Mesenchymal stem cell (in vitro differentiated cells and primary cell): ENCODE measurements around the gene THSD7A.
A peak's percentile ranks its signal among the peaks of the same experiment; 100 is the strongest.

ENCODE experiments used
- DNase-seq: peaks from one replicate; pipeline ENCODE4 v3.0.0-alpha.2; 2013
- H2AFZ ChIP-seq: one replicate; pipeline ENCODE4 v1.6.1; 2013; ENCODE audit warnings: low read depth, mild to moderate bottlenecking, control low read depth, inconsistent platforms, low read length, moderate library complexity
- H2AK5ac ChIP-seq: 2 replicates; pipeline ENCODE4 v1.6.1; 2013; ENCODE audit warnings: low read length, moderate library complexity, mild to moderate bottlenecking, inconsistent platforms; ENCODE audit not compliant: severe bottlenecking
- H2BK120ac ChIP-seq: one replicate; pipeline ENCODE4 v1.6.1; 2013; ENCODE audit warnings: low read depth, mild to moderate bottlenecking, inconsistent platforms, low read length, moderate library complexity
- H2BK12ac ChIP-seq, 2 experiments: one replicate each; pipeline ENCODE4 v1.6.1; 2013; ENCODE audit warnings: inconsistent platforms in 2 of 2, low read length in 2 of 2, mild to moderate bottlenecking in 2 of 2, moderate library complexity in 2 of 2, control low read depth in 1 of 2
- H2BK15ac ChIP-seq: one replicate; pipeline ENCODE4 v1.6.1; 2013; ENCODE audit warnings: mild to moderate bottlenecking, low read depth, inconsistent platforms; ENCODE audit not compliant: poor library complexity, severe bottlenecking
- H2BK5ac ChIP-seq: 2 replicates; pipeline ENCODE4 v1.6.1; 2013; ENCODE audit warnings: low read depth, mild to moderate bottlenecking, low read length, control low read depth, inconsistent platforms; ENCODE audit not compliant: poor library complexity, severe bottlenecking
- H3K14ac ChIP-seq, 2 experiments: one replicate each; pipeline ENCODE4 v1.6.1; 2013; ENCODE audit warnings: inconsistent platforms in 2 of 2, low read length in 2 of 2, control low read depth in 1 of 2, mild to moderate bottlenecking in 1 of 2, moderate library complexity in 1 of 2
- H3K18ac ChIP-seq, 2 experiments: one replicate each; pipeline ENCODE4 v1.6.1; 2013; ENCODE audit warnings: inconsistent platforms in 2 of 2, low read length in 2 of 2, control low read depth in 1 of 2, low read depth in 1 of 2, mild to moderate bottlenecking in 1 of 2
- H3K23ac ChIP-seq, 2 experiments: one replicate each; pipeline ENCODE4 v1.6.1; 2013; ENCODE audit warnings: inconsistent platforms in 2 of 2, low read length in 2 of 2, mild to moderate bottlenecking in 2 of 2, moderate library complexity in 2 of 2, control low read depth in 1 of 2
- H3K27ac ChIP-seq: 2 replicates; pipeline ENCODE4 v1.5.1; 2013; ENCODE audit warnings: mild to moderate bottlenecking, moderate library complexity, low read length, control low read depth, inconsistent platforms; ENCODE audit not compliant: poor library complexity, severe bottlenecking
- H3K27me3 ChIP-seq, 2 experiments: 2 replicates each; pipeline versions ENCODE4 v1.6.1 to v1.7.0; 2013; ENCODE audit warnings: low read length in 2 of 2, mild to moderate bottlenecking in 2 of 2, moderate library complexity in 2 of 2, control low read depth in 1 of 2, inconsistent platforms in 1 of 2; ENCODE audit not compliant: control insufficient read depth in 1 of 2, insufficient read depth in 1 of 2
- H3K36me3 ChIP-seq, 2 experiments: 2 replicates each; pipeline versions ENCODE4 v1.6.1 to v1.7.0; 2013; ENCODE audit warnings: low read length in 2 of 2, control low read depth in 1 of 2, inconsistent platforms in 1 of 2, low read depth in 1 of 2, mild to moderate bottlenecking in 1 of 2; ENCODE audit not compliant: insufficient read depth in 2 of 2, control insufficient read depth in 1 of 2
- H3K4ac ChIP-seq, 2 experiments: one replicate each; pipeline ENCODE4 v1.6.1; 2013; ENCODE audit warnings: inconsistent platforms in 2 of 2, low read length in 2 of 2, mild to moderate bottlenecking in 2 of 2, moderate library complexity in 2 of 2, control low read depth in 1 of 2, low read depth in 1 of 2
- H3K4me1 ChIP-seq: 2 replicates; pipeline ENCODE4 v1.6.1; 2013; ENCODE audit warnings: low read depth, low read length, control low read depth; ENCODE audit not compliant: control insufficient read depth, insufficient read depth
- H3K4me2 ChIP-seq: 2 replicates; pipeline ENCODE4 v1.6.1; 2013; ENCODE audit warnings: low read length, mild to moderate bottlenecking, inconsistent platforms; ENCODE audit not compliant: poor library complexity, severe bottlenecking
- H3K4me3 ChIP-seq, 2 experiments: 2 replicates each; pipeline versions ENCODE4 v1.5.1 to v1.7.0; 2013; ENCODE audit warnings: low read length in 2 of 2, mild to moderate bottlenecking in 2 of 2, control low read depth in 1 of 2, low read depth in 1 of 2; ENCODE audit not compliant: insufficient read depth in 1 of 2
- H3K79me1 ChIP-seq: replicated peaks from 2 replicates; pipeline ENCODE4 v1.6.1; 2013; ENCODE audit warnings: mild to moderate bottlenecking, control low read depth, low read length, inconsistent platforms; ENCODE audit not compliant: poor library complexity, severe bottlenecking
- H3K9ac ChIP-seq: 2 replicates; pipeline ENCODE4 v1.7.0; 2013; ENCODE audit warnings: mild to moderate bottlenecking, low read length, moderate library complexity
- H3K9me3 ChIP-seq: 2 replicates; pipeline ENCODE4 v1.7.0; 2013; ENCODE audit warnings: mild to moderate bottlenecking, low read length; ENCODE audit not compliant: control insufficient read depth
- H4K8ac ChIP-seq: one replicate; pipeline ENCODE4 v1.6.1; 2013; ENCODE audit warnings: inconsistent platforms, mild to moderate bottlenecking, low read length, moderate library complexity
- H4K91ac ChIP-seq: one replicate; pipeline ENCODE4 v1.6.1; 2013; ENCODE audit warnings: mild to moderate bottlenecking, low read length, inconsistent platforms
- WGBS: methylation state at CpG from one replicate; pipeline ENCODE4 v1.1.7; 2013; ENCODE audit warnings: mixed read lengths; 5-methylcytosine and 5-hydroxymethylcytosine counted together

THSD7A gene

DNA sequence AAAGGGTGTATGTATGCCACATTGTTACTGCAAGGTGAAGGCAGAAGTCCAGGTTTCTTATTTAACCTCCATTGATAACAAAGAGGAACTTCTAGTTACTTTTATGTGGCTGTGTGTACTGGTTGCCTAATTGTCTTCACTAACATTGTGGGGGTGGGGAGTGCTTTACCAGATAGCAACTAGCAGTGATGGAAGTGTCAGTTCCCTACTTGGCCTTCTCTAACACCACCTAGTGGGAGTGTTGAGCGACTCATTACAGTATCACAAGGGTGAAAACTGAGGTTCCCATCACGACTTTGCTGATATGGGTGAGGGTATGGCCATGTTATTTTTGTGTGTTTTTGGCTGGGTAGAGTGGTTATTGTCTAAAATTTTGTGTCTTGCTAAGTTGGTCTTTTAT lies 274.4 kb downstream of the THSD7A start:
- DNase-seq = peak; percentile 61
- Histone ChIP-seq H3K4ac (no peak overlapping the region), H3K9ac (no peak overlapping the region), H2BK12ac (no peak overlapping the region), H4K8ac (no peak overlapping the region), H3K27me3 (no peaks in the 10 kb centered on the region), H4K91ac (no peak overlapping the region), H3K23ac (no peak overlapping the region), H3K9me3 (no peaks in the 10 kb centered on the region), H3K4me3 (no peak overlapping the region), H3K36me3 (no peaks in the 10 kb centered on the region), H3K14ac (no peak overlapping the region), H3K4me1 (no peaks in the 10 kb centered on the region), H3K18ac (no peak overlapping the region), H2AFZ (no peak overlapping the region), H2BK5ac (no peak overlapping the region), H2AK5ac (no peak overlapping the region), H3K79me1 (no peaks in the 10 kb centered on the region), H2BK120ac (no peak overlapping the region), H2BK15ac (no peak overlapping the region), H3K27ac (no peak overlapping the region), H3K4me2 (no peak overlapping the region)
- WGBS = 16% methylated on average over 2 of the region's 2 CpGs

DNA sequence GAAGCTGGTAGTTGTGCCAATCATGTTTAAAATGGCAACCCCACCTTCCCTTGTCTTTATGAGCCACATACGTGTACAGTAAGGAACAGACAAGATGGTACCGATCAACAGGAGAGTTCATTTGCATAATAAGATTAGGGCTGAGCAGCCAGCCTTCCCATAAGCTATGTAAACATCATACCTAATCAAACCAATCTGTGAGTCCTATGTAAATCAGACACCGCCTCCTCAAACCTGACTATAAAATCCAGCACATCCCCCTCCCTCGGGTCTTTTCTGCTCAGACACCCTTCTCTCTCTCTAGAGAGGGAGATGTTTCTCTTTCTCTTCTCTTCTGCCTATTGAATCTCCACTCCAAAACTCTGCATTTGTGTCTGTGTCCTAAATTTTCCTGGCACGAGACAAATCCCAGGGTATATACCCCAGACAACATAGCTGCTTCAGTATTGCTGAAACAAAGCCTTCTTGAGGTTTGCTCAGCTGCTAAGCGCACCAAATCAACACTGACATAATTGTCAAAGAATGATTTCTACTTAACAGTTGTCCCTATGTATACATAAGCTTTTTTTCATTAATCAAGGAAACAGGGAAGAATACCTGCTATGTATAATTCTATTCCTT lies 279.2 kb downstream of the THSD7A start:
- Histone ChIP-seq H2AFZ (no peak overlapping the region), H3K36me3 (no peaks in the 10 kb centered on the region), H4K8ac (no peak overlapping the region), H2BK120ac (no peak overlapping the region), H2BK12ac (no peak overlapping the region), H3K4me2 (no peak overlapping the region), H3K27me3 (no peaks in the 10 kb centered on the region), H3K79me1 (no peaks in the 10 kb centered on the region), H2BK15ac (no peak overlapping the region), H3K18ac (no peak overlapping the region), H4K91ac (no peak overlapping the region), H2BK5ac (no peak overlapping the region), H3K27ac (no peak overlapping the region), H3K23ac (no peak overlapping the region), H3K4ac (no peak overlapping the region), H3K9ac (no peak overlapping the region), H2AK5ac (no peak overlapping the region), H3K4me3 (no peak overlapping the region), H3K4me1 (no peaks in the 10 kb centered on the region), H3K9me3 (no peaks in the 10 kb centered on the region), H3K14ac (no peak overlapping the region)
- 95% methylated on average over 5 of the region's 6 CpGs for WGBS
- DNase-seq = no peak

DNA sequence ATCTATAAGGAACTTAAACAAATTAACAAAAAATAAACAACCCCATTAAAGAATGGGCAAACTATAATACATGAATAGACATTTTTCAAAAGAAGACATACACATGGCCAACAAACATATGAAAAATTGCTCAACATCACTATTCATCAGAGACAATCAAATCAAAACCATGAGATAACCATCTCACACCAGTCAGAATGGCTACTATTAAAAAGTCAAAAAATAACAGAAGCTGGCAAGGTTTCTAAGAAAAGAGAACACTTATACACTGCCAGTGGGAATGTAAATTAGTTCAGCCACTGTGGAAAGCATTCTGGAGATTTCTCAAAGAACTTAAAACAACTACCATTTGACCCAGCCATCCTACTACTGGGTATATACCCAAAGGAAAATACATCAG lies 280.5 kb downstream of the THSD7A start:
- H4K8ac ChIP-seq = no peak overlapping the region
- H3K27ac ChIP-seq = no peak overlapping the region
- no peak overlapping the region for H3K18ac ChIP-seq
- no peaks in the 10 kb centered on the region for H3K9me3 ChIP-seq
- H3K9ac ChIP-seq = no peak overlapping the region
- H3K79me1 ChIP-seq = no peaks in the 10 kb centered on the region
- no peak for DNase-seq
- H3K36me3 ChIP-seq = no peaks in the 10 kb centered on the region
- H3K4me3 ChIP-seq = no peak overlapping the region
- H3K14ac ChIP-seq = no peak overlapping the region
- no peak overlapping the region for H2BK5ac ChIP-seq
- no peaks in the 10 kb centered on the region for H3K4me1 ChIP-seq
- no peak overlapping the region for H3K23ac ChIP-seq
- H2AFZ ChIP-seq = no peak overlapping the region
- no peak overlapping the region for H2AK5ac ChIP-seq
- H2BK15ac ChIP-seq = no peak overlapping the region
- H3K4ac ChIP-seq = no peak overlapping the region
- H2BK12ac ChIP-seq = no peak overlapping the region
- H4K91ac ChIP-seq = no peak overlapping the region
- no peak overlapping the region for H2BK120ac ChIP-seq
- H3K27me3 ChIP-seq = no peaks in the 10 kb centered on the region
- no peak overlapping the region for H3K4me2 ChIP-seq

DNA sequence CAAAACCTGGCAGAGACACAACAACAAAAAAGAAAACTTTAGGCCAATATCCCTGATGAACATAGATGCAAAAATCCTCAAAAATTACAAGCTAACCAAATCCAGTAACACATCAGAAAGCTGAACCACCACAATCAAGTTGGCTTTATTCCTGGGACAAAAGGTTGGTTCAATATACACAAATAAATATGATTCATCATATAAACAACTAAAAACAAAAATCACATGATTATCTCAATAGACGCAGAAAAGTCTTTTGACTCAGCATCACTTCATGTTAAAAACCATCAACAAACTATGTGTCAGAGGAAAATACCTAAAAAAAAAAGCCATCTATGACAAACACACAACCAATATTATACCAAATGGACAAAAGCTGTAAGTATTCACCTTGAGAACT lies 283.5 kb downstream of the THSD7A start:
- Histone ChIP-seq H3K4ac (no peak overlapping the region), H2BK120ac (no peak overlapping the region)
- 39% methylated on average over 1 of the region's 1 CpG for WGBS

More for the DNA sequence above, 283.5 kb downstream of the THSD7A start:
- peak; percentile 26 for DNase-seq
- Histone ChIP-seq H3K14ac (no peak overlapping the region), H3K27me3 (peaks cover 0 to 4% of the 10 kb centered on the region in 2 experiments), H2AFZ (no peak overlapping the region), H3K4me3 (no peak overlapping the region), H3K79me1 (no peaks in the 10 kb centered on the region), H4K8ac (no peak overlapping the region), H3K36me3 (no peaks in the 10 kb centered on the region), H4K91ac (no peak overlapping the region), H3K4me2 (no peak overlapping the region), H3K27ac (no peak overlapping the region), H2BK5ac (no peak overlapping the region), H3K9me3 (peaks cover 3% of the 10 kb centered on the region), H2AK5ac (no peak overlapping the region), H3K4me1 (no peaks in the 10 kb centered on the region), H3K9ac (no peak overlapping the region), H2BK15ac (no peak overlapping the region), H2BK12ac (no peak overlapping the region), H3K23ac (no peak overlapping the region), H3K18ac (no peak overlapping the region)
